Measurements from ENCODE around the gene CLIC3. TPM values are rescaled to one million over a fixed set of nuclear protein-coding genes. Genes with fewer than 3 reads are reported as not detected.

The CLIC3 gene
- total and polyA plus RNA-seq, 2 donors (not counting 1 experiment from before 2014, with no cell fraction given) = 1.1 to 1.9 TPM

GRCh38 chr9:136952321-136952850, 44.0 kb downstream of the CLIC3 start:
- no peak for ATAC-seq (ENCODE audit: low read depth)
- H3K9ac ChIP-seq (ENCODE audit: low read length) = no peak overlapping the region
- H3K4me2 ChIP-seq (replicated peaks; ENCODE audit: low read depth, low read length, poor library complexity, severe bottlenecking) = no peak overlapping the region
- no peaks in the 10 kb centered on the region for H3K36me3 ChIP-seq (replicated peaks in 1 of 2; ENCODE audit: control extremely low read depth in 1 of 2, control insufficient read depth in 1 of 2, extremely low read depth in 1 of 2, insufficient read depth in 2 of 2, low read length in 1 of 2)
- DNase-seq = no peak
- POLR2A ChIA-PET = no interaction called here
- Mint-ChIP-seq H3K27ac (no peak overlapping the region), H3K4me3 (no peak overlapping the region), H3K27me3 (no peaks in the 10 kb centered on the region), H3K9me3 (ENCODE audit: insufficient read depth) (no peaks in the 10 kb centered on the region), H3K4me1 (peaks cover 7% of the 10 kb centered on the region)
- CTCF ChIA-PET = no interaction called here
- 94% methylated on average over 15 of the region's 15 CpGs for WGBS (ENCODE audit: insufficient coverage)
- TF ChIP-seq CTCF (IDR thresholded peaks at IDR 0.05) = no peak
- TF ChIP-seq EZH2 (IDR thresholded peaks at IDR 0.05; ENCODE audit: borderline replicate concordance, insufficient read depth, low read depth, low read length, poor library complexity, severe bottlenecking) = no peak
- no peak overlapping the region for H2AFZ ChIP-seq (ENCODE audit: insufficient read depth, low read depth, low read length, poor library complexity, severe bottlenecking)
- no peaks in the 10 kb centered on the region for H3K9me3 ChIP-seq (ENCODE audit: control extremely low read depth in 1 of 3, control insufficient read depth in 2 of 3, insufficient read depth in 1 of 3, low read length in 2 of 3)
- no peak overlapping the region for H3K27ac ChIP-seq (ENCODE audit: low read length in 2 of 2)
- intact Hi-C loops (cut with micrococcal nuclease) = no loop called here
- no peak overlapping the region for H3K4me3 ChIP-seq (ENCODE audit: control extremely low read depth in 1 of 5, extremely low read depth in 1 of 5, insufficient read depth in 1 of 5, low read depth in 2 of 5, low read length in 4 of 5)
- H3K4me1 ChIP-seq (ENCODE audit: control insufficient read depth in 2 of 2, insufficient read depth in 2 of 2, low read length in 2 of 2) = peaks cover 10 to 11% of the 10 kb centered on the region in 2 donors
- H4K20me1 ChIP-seq (ENCODE audit: control insufficient read depth, insufficient read depth, low read length, poor library complexity, severe bottlenecking) = no peaks in the 10 kb centered on the region
- H3K79me2 ChIP-seq (ENCODE audit: control insufficient read depth, insufficient read depth, low read length) = no peaks in the 10 kb centered on the region
- peaks cover 0 to 2% (median 0%) of the 10 kb centered on the region in 4 experiments for H3K27me3 ChIP-seq (replicated peaks in 1 of 4; ENCODE audit: control extremely low read depth in 1 of 4, control insufficient read depth in 3 of 4, insufficient read depth in 4 of 4, low read length in 3 of 4)

GRCh38 chr9:136951541-136952320, 44.6 kb downstream of the CLIC3 start, which contains the start of gene LCN12:
Gene LCN12 (plus strand): TSS chr9:136952273. CDS start chr9:136952328, 55 bp downstream.
- Histone ChIP-seq H3K4me2 (replicated peaks; ENCODE audit: low read depth, low read length, poor library complexity, severe bottlenecking) (no peak within 1 kb of the TSS), H3K9me3 (ENCODE audit: control extremely low read depth in 1 of 3, control insufficient read depth in 2 of 3, insufficient read depth in 1 of 3, low read length in 2 of 3) (no peaks in the 10 kb centered on the region), H3K27ac (ENCODE audit: low read length in 2 of 2) (no peak within 1 kb of the TSS), H3K27me3 (replicated peaks in 1 of 4; ENCODE audit: control extremely low read depth in 1 of 4, control insufficient read depth in 3 of 4, insufficient read depth in 4 of 4, low read length in 3 of 4) (peaks cover 0 to 2% (median 0%) of the 10 kb centered on the region in 4 experiments), H3K4me3 (ENCODE audit: control extremely low read depth in 1 of 5, extremely low read depth in 1 of 5, insufficient read depth in 1 of 5, low read depth in 2 of 5, low read length in 4 of 5) (no peak within 1 kb of the TSS), H3K36me3 (replicated peaks in 1 of 2; ENCODE audit: control extremely low read depth in 1 of 2, control insufficient read depth in 1 of 2, extremely low read depth in 1 of 2, insufficient read depth in 2 of 2, low read length in 1 of 2) (no peaks in the 10 kb centered on the region), H3K9ac (ENCODE audit: low read length) (no peak within 1 kb of the TSS), H3K4me1 (ENCODE audit: control insufficient read depth in 2 of 2, insufficient read depth in 2 of 2, low read length in 2 of 2) (peaks cover 10 to 11% of the 10 kb centered on the region in 2 donors), H3K79me2 (ENCODE audit: control insufficient read depth, insufficient read depth, low read length) (no peaks in the 10 kb centered on the region), H2AFZ (ENCODE audit: insufficient read depth, low read depth, low read length, poor library complexity, severe bottlenecking) (no peak within 1 kb of the TSS), H4K20me1 (ENCODE audit: control insufficient read depth, insufficient read depth, low read length, poor library complexity, severe bottlenecking) (no peaks in the 10 kb centered on the region)
- Mint-ChIP-seq H3K4me3 (no peak within 1 kb of the TSS), H3K27ac (peak within 1 kb of the TSS; percentile 59), H3K4me1 (peaks cover 8% of the 10 kb centered on the region), H3K9me3 (ENCODE audit: insufficient read depth) (no peaks in the 10 kb centered on the region), H3K27me3 (no peaks in the 10 kb centered on the region)
- ChIA-PET CTCF (interaction anchor here (0.5 to 1.0 kb wide), 2 partner anchors 83 to 95 kb away, joined by 5 read pairs; no protein-coding TSS in a partner anchor), POLR2A (no interaction called here)
- TF ChIP-seq EZH2 (IDR thresholded peaks at IDR 0.05; ENCODE audit: borderline replicate concordance, insufficient read depth, low read depth, low read length, poor library complexity, severe bottlenecking) = no peak
- TF ChIP-seq CTCF (IDR thresholded peaks at IDR 0.05) = no peak
- ATAC-seq (ENCODE audit: low read depth) (no peak), DNase-seq (no peak)
- WGBS (ENCODE audit: insufficient coverage) = 93% methylated on average over 12 of the region's 14 CpGs
- intact Hi-C loops (cut with micrococcal nuclease) = no loop called here

All from B cell (primary cell).